A172 (cell line): ENCODE measurements around the gene ZNF672. TPM values are rescaled to one million over a fixed set of nuclear protein-coding genes. Genes with fewer than 3 reads are reported as not detected.
A peak's percentile ranks its signal among the peaks of the same experiment; 100 is the strongest.
"Not testable (repeated sequence)": the region's sequence is repeated elsewhere in the genome, so short reads cannot be mapped to it uniquely, and the experiment has no call there.

ENCODE experiments used
- DNase-seq: peaks from one replicate; pipeline ENCODE4 v3.0.0-alpha.2; 2015; ENCODE audit warnings: low spot score
- total RNA-seq: library from RNA; depleted of rRNA; stranded (reverse); fragments of >200 nt; shearing (Covaris generic); gene quantifications from 2 replicates; pipeline ENCODE4 v1.2.3, GENCODE V29; 2014; rRNA removed

The ZNF672 gene
- total RNA-seq = 27.4 and 28.3 TPM in 2 replicates

- DNase-seq = peak; percentile 100
Observed at GRCh38 chr1:248837781-248838356, at the start of gene ZNF672. TSS of gene ZNF672 (plus strand) at chr1:248838224. CDS start at chr1:248847275, 9,051 bp downstream.

GRCh38 chr1:248788327-248788726 lies 49.7 kb upstream of the ZNF672 start:
- DNase-seq = no peak

- not testable (repeated sequence) for DNase-seq
Observed at GRCh38 chr1:248789337-248789736, 48.7 kb upstream of the ZNF672 start.

- no peak for DNase-seq
Observed at GRCh38 chr1:248790456-248790855, 47.6 kb upstream of the ZNF672 start.

- no peak for DNase-seq
Observed at GRCh38 chr1:248791010-248791409, 47.0 kb upstream of the ZNF672 start.

- DNase-seq = no peak
Observed at GRCh38 chr1:248792342-248792741, 45.7 kb upstream of the ZNF672 start.

GRCh38 chr1:248793592-248793991 lies 44.4 kb upstream of the ZNF672 start:
- no peak for DNase-seq

- DNase-seq = not testable (repeated sequence)
Observed at GRCh38 chr1:248794663-248795062, 43.4 kb upstream of the ZNF672 start.

GRCh38 chr1:248798791-248799190 lies 39.2 kb upstream of the ZNF672 start:
- no peak for DNase-seq

GRCh38 chr1:248800459-248800858 lies 37.6 kb upstream of the ZNF672 start:
- DNase-seq = no peak

- DNase-seq = no peak
Observed at GRCh38 chr1:248802454-248802853, 35.6 kb upstream of the ZNF672 start.

- not testable (repeated sequence) for DNase-seq
Observed at GRCh38 chr1:248803501-248803900, 34.5 kb upstream of the ZNF672 start.

- no peak for DNase-seq
Observed at GRCh38 chr1:248804771-248805681, 33.0 kb upstream of the ZNF672 start.

- no peak for DNase-seq
Observed at GRCh38 chr1:248805876-248806275, 32.1 kb upstream of the ZNF672 start.

GRCh38 chr1:248807067-248807737 lies 30.8 kb upstream of the ZNF672 start:
- no peak for DNase-seq

GRCh38 chr1:248808876-248809275 lies 29.1 kb upstream of the ZNF672 start:
- no peak for DNase-seq

- DNase-seq = no peak
Observed at GRCh38 chr1:248810000-248810726, 27.9 kb upstream of the ZNF672 start.

- DNase-seq = peak; percentile 77
Observed at GRCh38 chr1:248810727-248811513, 27.1 kb upstream of the ZNF672 start.

- DNase-seq = no peak
Observed at GRCh38 chr1:248811514-248812490, 26.2 kb upstream of the ZNF672 start.
